Naive thymus-derived CD4-positive, alpha-beta T cell (primary cell): ENCODE measurements around the gene RHPN2. TPM values are rescaled to one million over a fixed set of nuclear protein-coding genes. Genes with fewer than 3 reads are reported as not detected.

ENCODE experiments used
- ATAC-seq: fragments of 150-1000 bp; cut with Tn5 transposase; 2 replicates; pipeline ENCODE4 v1.10.0; 2021; ENCODE audit warnings: mild to moderate bottlenecking, moderate library complexity
- CTCF ChIA-PET: fragments of 350-600 bp; sonication (Branson Sonifier 250); formaldehyde crosslinking; loops from one replicate; lab custom pipeline; 2021; ENCODE audit warnings: antibody characterized with exemption; lab: Charles Lee
- POLR2A ChIA-PET: fragments of 350-600 bp; sonication (Branson Sonifier 250); formaldehyde crosslinking; loops from one replicate; lab custom pipeline; 2021; ENCODE audit warnings: antibody characterized with exemption, inconsistent platforms; lab: Charles Lee
- DNase-seq, 9 donors: peaks; one replicate each; pipeline versions ENCODE4 v3.0.0 to v3.0.0-alpha.2; 2020 to 2022; ENCODE audit warnings: mixed read lengths in 1 of 9
- H3K27ac ChIP-seq: one replicate; pipeline ENCODE4 v1.7.0; 2013; ENCODE audit warnings: mild to moderate bottlenecking, low read depth, low read length, moderate library complexity
- H3K27me3 ChIP-seq, 2 donors: one replicate each; pipeline ENCODE4 v1.7.0; 2013; ENCODE audit warnings: low read length in 2 of 2, mild to moderate bottlenecking in 2 of 2, moderate library complexity in 2 of 2; ENCODE audit not compliant: control insufficient read depth in 2 of 2, insufficient read depth in 2 of 2
- H3K36me3 ChIP-seq, 3 experiments: 1 replicate in 2 of 3; 2 replicates in 1 of 3; pipeline ENCODE4 v1.7.0; 2013; ENCODE audit warnings: low read length in 3 of 3, mild to moderate bottlenecking in 3 of 3, moderate library complexity in 1 of 3; ENCODE audit not compliant: insufficient read depth in 3 of 3, control insufficient read depth in 2 of 3
- H3K4me1 ChIP-seq, 2 donors: one replicate each; pipeline ENCODE4 v1.7.0; 2013; ENCODE audit warnings: low read length in 2 of 2, mild to moderate bottlenecking in 2 of 2, moderate library complexity in 1 of 2; ENCODE audit not compliant: control insufficient read depth in 2 of 2, insufficient read depth in 2 of 2
- H3K4me3 ChIP-seq: 2 replicates; pipeline ENCODE4 v1.7.0; 2013; ENCODE audit warnings: mild to moderate bottlenecking, low read length
- H3K9me3 ChIP-seq, 3 experiments: 1 replicate in 2 of 3; 2 replicates in 1 of 3; pipeline ENCODE4 v1.7.0; 2013; ENCODE audit warnings: low read length in 3 of 3; ENCODE audit not compliant: control insufficient read depth in 2 of 3
- H3K27ac Mint-ChIP-seq, 9 donors: one replicate each; pipeline ENCODE4 v1.8.0; 2020 to 2022; ENCODE audit warnings: mixed read lengths in 9 of 9, mild to moderate bottlenecking in 8 of 9, moderate library complexity in 5 of 9, inconsistent platforms in 2 of 9
- H3K27me3 Mint-ChIP-seq, 5 donors: one replicate each; pipeline ENCODE4 v1.8.0; 2021 to 2022; ENCODE audit warnings: mixed read lengths in 5 of 5, mild to moderate bottlenecking in 1 of 5
- H3K36me3 Mint-ChIP-seq, 5 donors: one replicate each; pipeline ENCODE4 v1.8.0; 2020 to 2022; ENCODE audit warnings: mixed read lengths in 5 of 5, mild to moderate bottlenecking in 3 of 5, inconsistent platforms in 1 of 5
- H3K4me1 Mint-ChIP-seq, 7 donors: one replicate each; pipeline ENCODE4 v1.8.0; 2020 to 2022; ENCODE audit warnings: mixed read lengths in 7 of 7, mild to moderate bottlenecking in 3 of 7, inconsistent platforms in 1 of 7
- H3K4me3 Mint-ChIP-seq, 10 donors: one replicate each; pipeline ENCODE4 v1.8.0; 2020 to 2022; ENCODE audit warnings: mild to moderate bottlenecking in 10 of 10, mixed read lengths in 10 of 10, moderate library complexity in 6 of 10, inconsistent platforms in 2 of 10
- H3K9me3 Mint-ChIP-seq, 11 donors: one replicate each; pipeline ENCODE4 v1.8.0; 2020 to 2022; ENCODE audit warnings: mixed read lengths in 11 of 11, mild to moderate bottlenecking in 4 of 11, inconsistent platforms in 1 of 11, moderate library complexity in 1 of 11
- intact Hi-C, 2 donors: fragments of 100-400 bp; cut with micrococcal nuclease; formaldehyde crosslinking; loops; one replicate each; pipeline ENCODE4 v1.15.1; 2023
- polyA plus RNA-seq, 2 donors: library from polyadenylated mRNA; unstranded; fragments of 300-500 nt; fragmentation: Illumina TruSeq; gene quantifications; one replicate each; pipeline ENCODE4 v1.2.3, GENCODE V29; 2021
- total RNA-seq, 6 experiments: library from RNA in 5 of 6; stranded (reverse) in 5 of 6; gene quantifications; 1 replicate in 5 of 6; 2 replicates in 1 of 6; pipeline ENCODE4 v1.2.3 and lab custom pipeline; 2021 to 2026

Gene RHPN2
- total and polyA plus RNA-seq, 7 experiments from 2014 or later: 0.16 to 2.6 (median 0.34) TPM; not detected in 2

- no peak for DNase-seq
- Histone ChIP-seq H3K4me3 (no peak overlapping the region), H3K36me3 (peaks cover 5 to 51% (median 9%) of the 10 kb centered on the region in 3 experiments), H3K27me3 (no peaks in the 10 kb centered on the region), H3K4me1 (no peaks in the 10 kb centered on the region), H3K27ac (no peak overlapping the region), H3K9me3 (no peaks in the 10 kb centered on the region)
- H3K9me3 Mint-ChIP-seq: no peaks in the 10 kb centered on the region
- CTCF ChIA-PET: no interaction called here
- no peak overlapping the region for H3K27ac Mint-ChIP-seq
- intact Hi-C loops: loop anchor here (10.0 kb wide), 2 partner anchors 286 to 684 kb away; partner anchors contain the start of genes CEBPG (in 1 of the 2) and DPY19L3 (in 1 of the 2)
- no peak overlapping the region for H3K4me3 Mint-ChIP-seq
- H3K27me3 Mint-ChIP-seq: no peaks in the 10 kb centered on the region
- ATAC-seq: no peak
- H3K36me3 Mint-ChIP-seq: peaks cover 6 to 31% (median 23%) of the 10 kb centered on the region in 5 donors
- POLR2A ChIA-PET: no interaction called here
- H3K4me1 Mint-ChIP-seq: peaks cover 3 to 23% (median 13%) of the 10 kb centered on the region in 7 donors
Observed at GRCh38 chr19:33089010-33089409, 24.3 kb upstream of the RHPN2 start.

GRCh38 chr19:33086955-33087354, 22.3 kb upstream of the RHPN2 start:
- H3K4me3 Mint-ChIP-seq: no peak overlapping the region
- Histone ChIP-seq H3K4me1 (peaks cover 3 to 6% of the 10 kb centered on the region in 2 donors), H3K9me3 (no peaks in the 10 kb centered on the region), H3K27ac (no peak overlapping the region), H3K4me3 (no peak overlapping the region), H3K36me3 (peaks cover 0 to 33% (median 9%) of the 10 kb centered on the region in 3 experiments), H3K27me3 (no peaks in the 10 kb centered on the region)
- H3K4me1 Mint-ChIP-seq: peaks cover 6 to 33% (median 16%) of the 10 kb centered on the region in 7 donors
- no peaks in the 10 kb centered on the region for H3K27me3 Mint-ChIP-seq
- H3K9me3 Mint-ChIP-seq: no peaks in the 10 kb centered on the region
- intact Hi-C loops: loop anchor here (10.0 kb wide), 2 partner anchors 288 to 682 kb away; partner anchors contain the start of genes CEBPG (in 1 of the 2) and DPY19L3 (in 1 of the 2)
- H3K36me3 Mint-ChIP-seq: peaks cover 4 to 23% (median 18%) of the 10 kb centered on the region in 5 donors
- POLR2A ChIA-PET: no interaction called here
- no peak overlapping the region for H3K27ac Mint-ChIP-seq
- DNase-seq (no peak), ATAC-seq (no peak)
- CTCF ChIA-PET: no interaction called here

GRCh38 chr19:33085570-33086128, 21.0 kb upstream of the RHPN2 start:
- H3K27ac Mint-ChIP-seq: no peak overlapping the region
- H3K27me3 Mint-ChIP-seq: no peaks in the 10 kb centered on the region
- no peak overlapping the region for H3K4me3 Mint-ChIP-seq
- Histone ChIP-seq H3K27ac (no peak overlapping the region), H3K4me1 (peaks cover 10 to 11% of the 10 kb centered on the region in 2 donors), H3K4me3 (no peak overlapping the region), H3K27me3 (no peaks in the 10 kb centered on the region), H3K9me3 (no peaks in the 10 kb centered on the region), H3K36me3 (peaks cover 0 to 27% (median 9%) of the 10 kb centered on the region in 3 experiments)
- ChIA-PET POLR2A (no interaction called here), CTCF (no interaction called here)
- H3K9me3 Mint-ChIP-seq: no peaks in the 10 kb centered on the region
- H3K4me1 Mint-ChIP-seq: peaks cover 19 to 45% (median 29%) of the 10 kb centered on the region in 7 donors
- peaks cover 4 to 20% (median 15%) of the 10 kb centered on the region in 5 donors for H3K36me3 Mint-ChIP-seq
- intact Hi-C loops: loop anchor here (10.0 kb wide), 2 partner anchors 289 to 681 kb away; partner anchors contain the start of genes CEBPG (in 1 of the 2) and DPY19L3 (in 1 of the 2)
- no peak for DNase-seq
- no peak for ATAC-seq

- H3K4me3 ChIP-seq: peak within 1 kb of the TSS; percentile 98
- peaks cover 20 to 39% (median 30%) of the 10 kb centered on the region in 7 donors for H3K4me1 Mint-ChIP-seq
- H3K9me3 Mint-ChIP-seq: peaks cover 0 to 2% (median 0%) of the 10 kb centered on the region in 11 donors
- peak within 1 kb of the TSS; percentile 89 to 99 (median 94) for H3K27ac Mint-ChIP-seq
- H3K9me3 ChIP-seq: no peaks in the 10 kb centered on the region
- ChIA-PET POLR2A (interaction anchor here (0.9 to 1.8 kb wide), 4 partner anchors 96 to 500 kb away, joined by 3 to 8 read pairs (median 4); partner anchors contain the start of genes CEP89, FAAP24 and PDCD5), CTCF (interaction anchor here (0.6 kb wide), 1 partner anchor 1619 kb away, joined by 3 read pairs; no protein-coding TSS in a partner anchor)
- intact Hi-C loops: loop anchor here (1.0 to 10.0 kb wide), 10 partner anchors 95 to 676 kb away; partner anchors contain the start of genes FAAP24 (in 2 of the 2), ANKRD27 (in 1 of the 2), CEBPG (in 1 of the 2) and DPY19L3 (in 1 of the 2)
- H3K36me3 Mint-ChIP-seq: peaks cover 0 to 3% (median 0%) of the 10 kb centered on the region in 5 donors
- peak; percentile 79 to 92 (median 85) for DNase-seq
- peaks cover 10 to 11% of the 10 kb centered on the region in 2 donors for H3K4me1 ChIP-seq
- peaks cover 0 to 7% (median 0%) of the 10 kb centered on the region in 3 experiments for H3K36me3 ChIP-seq
- H3K27ac ChIP-seq: peak within 1 kb of the TSS; percentile 84
- H3K4me3 Mint-ChIP-seq: peak within 1 kb of the TSS; percentile 92 to 99 (median 94)
- H3K27me3 ChIP-seq: no peaks in the 10 kb centered on the region
- H3K27me3 Mint-ChIP-seq: no peaks in the 10 kb centered on the region
- ATAC-seq: peak; percentile 99
Observed at GRCh38 chr19:33080761-33081681, 16.3 kb upstream of the RHPN2 start, which contains the start of gene GPATCH1. TSS of gene GPATCH1 (plus strand) at chr19:33081181. CDS start at chr19:33081194, 13 bp downstream.

GRCh38 chr19:33075519-33075918, 10.8 kb upstream of the RHPN2 start:
- peaks cover 0 to 10% (median 0%) of the 10 kb centered on the region in 7 donors for H3K4me1 Mint-ChIP-seq
- no peak for ATAC-seq
- CTCF ChIA-PET: no interaction called here

GRCh38 chr19:33071887-33072286, 7.2 kb upstream of the RHPN2 start:
- ChIA-PET CTCF (interaction anchor here (0.5 kb wide), 1 partner anchor 15 kb away, joined by 4 read pairs; no protein-coding TSS in a partner anchor), POLR2A (no interaction called here)
- no peaks in the 10 kb centered on the region for H3K36me3 ChIP-seq
- intact Hi-C loops: no loop called here
- no peaks in the 10 kb centered on the region for H3K27me3 ChIP-seq
- no peak overlapping the region for H3K27ac ChIP-seq
- no peaks in the 10 kb centered on the region for H3K9me3 ChIP-seq
- no peaks in the 10 kb centered on the region for H3K4me1 ChIP-seq
- H3K9me3 Mint-ChIP-seq: no peaks in the 10 kb centered on the region
- no peak overlapping the region for H3K4me3 ChIP-seq
- H3K27me3 Mint-ChIP-seq: peaks cover 0 to 8% (median 0%) of the 10 kb centered on the region in 5 donors
- no peak for ATAC-seq
- no peak for DNase-seq
- no peaks in the 10 kb centered on the region for H3K4me1 Mint-ChIP-seq
- H3K27ac Mint-ChIP-seq: no peak overlapping the region
- no peaks in the 10 kb centered on the region for H3K36me3 Mint-ChIP-seq
- H3K4me3 Mint-ChIP-seq: no peak overlapping the region

More at GRCh38 chr19:33075519-33075918, 10.8 kb upstream of the RHPN2 start:
- no peak overlapping the region for H3K4me3 ChIP-seq
- no peak overlapping the region for H3K27ac Mint-ChIP-seq
- no peaks in the 10 kb centered on the region for H3K36me3 ChIP-seq
- intact Hi-C loops: no loop called here
- H3K4me1 ChIP-seq: no peaks in the 10 kb centered on the region
- no peaks in the 10 kb centered on the region for H3K9me3 ChIP-seq
- no peak overlapping the region for H3K27ac ChIP-seq
- H3K36me3 Mint-ChIP-seq: no peaks in the 10 kb centered on the region
- peaks cover 0 to 5% (median 0%) of the 10 kb centered on the region in 5 donors for H3K27me3 Mint-ChIP-seq
- H3K27me3 ChIP-seq: no peaks in the 10 kb centered on the region
- POLR2A ChIA-PET: no interaction called here
- peaks cover 0 to 2% (median 0%) of the 10 kb centered on the region in 11 donors for H3K9me3 Mint-ChIP-seq
- no peak overlapping the region for H3K4me3 Mint-ChIP-seq
- no peak for DNase-seq
